HepG2 (cell line): ENCODE measurements around the gene ZNF627. TPM values are rescaled to one million over a fixed set of nuclear protein-coding genes. Genes with fewer than 3 reads are reported as not detected.

Source experiments
- ATAC-seq: fragments of 200-7000 bp; cut with Tn5 transposase; 3 replicates; pipeline ENCODE4 v1.9.1; 2020; ENCODE audit warnings: mild to moderate bottlenecking, moderate library complexity
- BruUV-seq: library from RNA; stranded (reverse); fragments of 400-500 nt; replicated peaks from 2 replicates; lab custom pipeline; 2021; lab: Mats Ljungman, UMichigan
- CTCF ChIA-PET: fragments of 300-600 bp; formaldehyde crosslinking; extraction: SDS; loops from one replicate; lab custom pipeline; 2021; ENCODE audit warnings: low total read pairs, inconsistent platforms, low intra/inter-chr PET ratio; lab: Yijun Ruan, JAX
- POLR2A ChIA-PET: fragments of 350-600 bp; sonication (Branson Sonifier 250); formaldehyde crosslinking; loops from one replicate; lab custom pipeline; 2020; ENCODE audit warnings: antibody characterized with exemption, inconsistent platforms; lab: Yijun Ruan, JAX
- DNase-seq: peaks from one replicate; pipeline ENCODE4 v3.0.0-alpha.2; 2015; ENCODE audit warnings: low spot score
- FAIRE-seq: peaks from 3 replicates; lab custom pipeline; 2011; peaks lifted over from hg19 to GRCh38; lab: Jason Lieb, UNC
- H2AFZ ChIP-seq: one replicate; pipeline ENCODE4 v1.6.1; 2011; ENCODE audit warnings: low read length, inconsistent platforms
- H3K27ac ChIP-seq: fragments of 300-600 bp; 3 replicates; pipeline ENCODE4 v1.8.0; 2011; ENCODE audit warnings: mixed run types, mild to moderate bottlenecking, mixed read lengths, low read length, inconsistent platforms; ENCODE audit not compliant: insufficient read depth; ENCODE audit errors: extremely low read length
- H3K27me3 ChIP-seq, 2 experiments: fragments of 200-600 bp in 1 of 2; 2 replicates in 1 of 2; 3 replicates in 1 of 2; pipeline versions ENCODE4 v1.6.0 to v1.8.0; 2011; ENCODE audit warnings: low read length in 2 of 2, mild to moderate bottlenecking in 2 of 2, moderate library complexity in 2 of 2, inconsistent platforms in 1 of 2; ENCODE audit not compliant: insufficient read depth in 2 of 2, control insufficient read depth in 1 of 2
- H3K36me3 ChIP-seq, 2 experiments: fragments of 200-600 bp in 1 of 2; replicated peaks in 1 of 2; 2 replicates in 1 of 2; 3 replicates in 1 of 2; pipeline versions ENCODE4 v1.5.1 to v1.8.0; 2011; ENCODE audit warnings: low read length in 2 of 2, inconsistent platforms in 1 of 2; ENCODE audit not compliant: insufficient read depth in 2 of 2, control insufficient read depth in 1 of 2
- H3K4me1 ChIP-seq: 2 replicates; pipeline ENCODE4 v1.5.1; 2012; ENCODE audit warnings: low read length, inconsistent platforms; ENCODE audit not compliant: insufficient read depth
- H3K4me2 ChIP-seq: 2 replicates; pipeline ENCODE4 v1.6.0; 2011; ENCODE audit warnings: low read depth, low read length, inconsistent platforms
- H3K4me3 ChIP-seq, 3 experiments: fragments of 200-600 bp in 1 of 3; sonication (generic), shearing (Covaris generic) in 1 of 3; replicated peaks in 1 of 3; 2 replicates each; pipeline ENCODE4 v1.5.1; 2011 to 2016; ENCODE audit warnings: low read length in 3 of 3, inconsistent platforms in 2 of 3, low read depth in 2 of 3, mild to moderate bottlenecking in 2 of 3, control low read depth in 1 of 3, mixed read lengths in 1 of 3; ENCODE audit not compliant: insufficient read depth in 1 of 3
- H3K79me2 ChIP-seq: one replicate; pipeline ENCODE4 v1.6.1; 2011; ENCODE audit warnings: low read length, inconsistent platforms; ENCODE audit not compliant: insufficient read depth
- H3K9ac ChIP-seq: 2 replicates; pipeline ENCODE4 v1.6.0; 2011; ENCODE audit warnings: mild to moderate bottlenecking, low read depth, low read length, inconsistent platforms; ENCODE audit not compliant: insufficient read depth
- H3K9me3 ChIP-seq: 2 replicates; pipeline ENCODE4 v1.5.1; 2012; ENCODE audit warnings: mild to moderate bottlenecking, low read length
- H4K20me1 ChIP-seq: 2 replicates; pipeline ENCODE4 v1.6.0; 2011; ENCODE audit warnings: inconsistent platforms, mild to moderate bottlenecking, low read length, moderate library complexity; ENCODE audit not compliant: insufficient read depth
- ESRRA ChIP-seq: sonication (generic); formaldehyde crosslinking; IDR thresholded peaks from 2 replicates; pipeline ENCODE4 v1.5.1; 2020; ENCODE audit warnings: mild to moderate bottlenecking, low read depth, missing genetic modification reagents
- FOXA1 ChIP-seq, 2 experiments: fragments of 450-650 bp in 1 of 2; sonication (generic) in 1 of 2; formaldehyde crosslinking in 1 of 2; IDR thresholded peaks; 2 replicates each; pipeline versions ENCODE4 v1.4.0 to v1.6.1; 2016 to 2020; ENCODE audit warnings: missing genetic modification reagents in 1 of 2
- GFI1 ChIP-seq: sonication (generic); formaldehyde crosslinking; IDR thresholded peaks from 2 replicates; pipeline ENCODE4 v1.5.0; 2020; ENCODE audit warnings: missing genetic modification reagents, mild to moderate bottlenecking, borderline replicate concordance
- HOXA9 ChIP-seq: sonication (generic); formaldehyde crosslinking; IDR thresholded peaks from 2 replicates; pipeline ENCODE4 v1.8.1; 2022; ENCODE audit warnings: missing genetic modification reagents, mild to moderate bottlenecking, moderate library complexity, borderline replicate concordance
- KLF6 ChIP-seq: IDR thresholded peaks from 2 replicates; pipeline ENCODE4 v1.8.0; 2016; ENCODE audit warnings: missing biosample characterization, missing genetic modification reagents
- NRL ChIP-seq: sonication (generic); formaldehyde crosslinking; IDR thresholded peaks from 2 replicates; pipeline ENCODE4 v1.5.0; 2020; ENCODE audit warnings: missing genetic modification reagents, mild to moderate bottlenecking, moderate library complexity, borderline replicate concordance
- PLRG1 ChIP-seq: fragments of 450-650 bp; conservative IDR thresholded peaks from 2 replicates; pipeline ENCODE4 v1.6.1; 2016
- PRDM15 ChIP-seq: sonication (generic); formaldehyde crosslinking; IDR thresholded peaks from 2 replicates; pipeline ENCODE4 v1.4.0; 2020; ENCODE audit warnings: missing genetic modification reagents
- XBP1 ChIP-seq: sonication (generic); formaldehyde crosslinking; IDR thresholded peaks from 2 replicates; pipeline ENCODE4 v1.5.0; 2020; ENCODE audit warnings: missing genetic modification reagents
- ZBTB10 ChIP-seq: sonication (generic); formaldehyde crosslinking; IDR thresholded peaks from 2 replicates; pipeline ENCODE4 v1.4.0; 2020; ENCODE audit warnings: missing genetic modification reagents, borderline replicate concordance
- ZBTB37 ChIP-seq: sonication (generic); formaldehyde crosslinking; IDR thresholded peaks from 2 replicates; pipeline ENCODE4 v1.4.0; 2020; ENCODE audit warnings: mild to moderate bottlenecking, missing genetic modification reagents
- ZNF337 ChIP-seq: sonication (generic); formaldehyde crosslinking; IDR thresholded peaks from 2 replicates; pipeline ENCODE4 v1.5.1; 2020; ENCODE audit warnings: missing genetic modification reagents, low read depth, mild to moderate bottlenecking, borderline replicate concordance
- ZNF572 ChIP-seq: sonication (generic); formaldehyde crosslinking; IDR thresholded peaks from 2 replicates; pipeline ENCODE4 v1.5.1; 2020; ENCODE audit warnings: mild to moderate bottlenecking, missing genetic modification reagents
- ZNF775 ChIP-seq: sonication (generic); formaldehyde crosslinking; IDR thresholded peaks from 2 replicates; pipeline ENCODE4 v1.4.0; 2020; ENCODE audit warnings: missing genetic modification reagents, mild to moderate bottlenecking, moderate library complexity, borderline replicate concordance
- ZNF790 ChIP-seq: sonication (generic); formaldehyde crosslinking; IDR thresholded peaks from 2 replicates; pipeline ENCODE4 v1.8.0; 2022; ENCODE audit warnings: missing genetic modification reagents, mild to moderate bottlenecking, borderline replicate concordance
- WGBS: methylation state at CpG from one replicate; pipeline ENCODE4 v1.1.6; 2017; ENCODE audit warnings: low lambda C conversion rate; 5-methylcytosine and 5-hydroxymethylcytosine counted together
- in situ Hi-C: cut with HindIII; loops from 2 replicates; pipeline ENCODE4 v1.10.0; 2017; ENCODE audit warnings: low pct_unique_long_range_greater_than_20kb; ENCODE audit not compliant: extremely low pct_ligation_motif_present
- intact Hi-C: fragments of 100-400 bp; cut with micrococcal nuclease; formaldehyde crosslinking; loops from one replicate; pipeline ENCODE4 v1.10.0; 2022; ENCODE audit not compliant: unreplicated experiment
- polyA plus RNA-seq, 8 experiments: library from polyadenylated mRNA; depleted of rRNA in 3 of 8; stranded (reverse) in 7 of 8; unstranded in 1 of 8; fragments of >200 nt; fragmentation: Illumina TruSeq in 4 of 8; extraction: Trizol in 4 of 8; gene quantifications; 2 replicates each; pipeline versions ENCODE4 v1.2.1 to v1.2.3, GENCODE V29; 2011 to 2016; ENCODE audit warnings: low read depth in 4 of 8, missing spikeins in 1 of 8, mixed read lengths in 1 of 8; ENCODE audit not compliant: insufficient read depth in 1 of 8
- total RNA-seq, 5 experiments: library from RNA; depleted of rRNA; stranded (reverse); fragments of >200 nt; fragmentation: Illumina TruSeq; extraction: Trizol; gene quantifications; 2 replicates each; pipeline ENCODE4 v1.2.3, GENCODE V29; 2016; ENCODE audit warnings: low read depth in 1 of 5

ZNF627 gene
- total and polyA plus RNA-seq, 2 of the 13 experiments (the other 11 are each of a cell fraction or from before 2014, with no cell fraction given): 4.2 to 12.7 TPM

GRCh38 chr19:11566164-11566563 is 31.1 kb upstream of the ZNF627 start:
- no peak for TF ChIP-seq PRDM15 (CRISPR knock-in tag)
- no peak for TF ChIP-seq GFI1
- TF ChIP-seq HOXA9 (CRISPR knock-in tag): no peak
- TF ChIP-seq ZNF790 (CRISPR knock-in tag): no peak
- no peak for TF ChIP-seq ZNF775 (CRISPR knock-in tag)
- no peak for TF ChIP-seq ZNF572 (CRISPR knock-in tag)
- TF ChIP-seq KLF6 (CRISPR knock-in tag): no peak
- no peak for TF ChIP-seq PLRG1
- TF ChIP-seq ESRRA: no peak
- no peak for TF ChIP-seq XBP1 (CRISPR knock-in tag)
- no peak for TF ChIP-seq ZBTB10 (CRISPR knock-in tag)
- no peak for TF ChIP-seq ZNF337 (CRISPR knock-in tag)
- TF ChIP-seq ZBTB37 (CRISPR knock-in tag): no peak
- TF ChIP-seq NRL (CRISPR knock-in tag): no peak
- no peak for TF ChIP-seq FOXA1 (IDR thresholded peaks at IDR 0.05)
- no peak for TF ChIP-seq FOXA1 (CRISPR knock-in tag; IDR thresholded peaks at IDR 0.05)
- H3K27ac ChIP-seq: no peak overlapping the region
- WGBS: no CpG with 5 or more reads among the region's 2 CpGs
- H3K9me3 ChIP-seq: no peaks in the 10 kb centered on the region
- no peak overlapping the region for H2AFZ ChIP-seq
- H4K20me1 ChIP-seq: no peaks in the 10 kb centered on the region
- no peaks in the 10 kb centered on the region for H3K79me2 ChIP-seq
- CTCF ChIA-PET: no interaction called here
- no peak overlapping the region for H3K4me2 ChIP-seq
- no TSS peak for BruUV-seq
- POLR2A ChIA-PET: no interaction called here
- no peak overlapping the region for H3K9ac ChIP-seq
- intact Hi-C loops (no loop called here), in situ Hi-C loops (no loop called here)
- DNase-seq (no peak), ATAC-seq (no peak), FAIRE-seq (no peak)
- no peak overlapping the region for H3K4me3 ChIP-seq
- no peaks in the 10 kb centered on the region for H3K4me1 ChIP-seq
- H3K27me3 ChIP-seq: no peaks in the 10 kb centered on the region
- H3K36me3 ChIP-seq: no peaks in the 10 kb centered on the region
